DND-41 (cell line): Measurements from ENCODE around the gene DLG2.

Experiments used
- ATAC-seq: fragments of 200-7000 bp; cut with Tn5 transposase; 3 replicates; pipeline ENCODE4 v1.9.1; 2021; ENCODE audit warnings: low read depth; ENCODE audit not compliant: insufficient read depth
- DNase-seq: peaks from one replicate; pipeline ENCODE4 v3.0.0-alpha.2; 2020
- H2AFZ ChIP-seq: 2 replicates; pipeline ENCODE4 v1.6.0; 2012; ENCODE audit warnings: low read depth, low read length
- H3K27ac ChIP-seq: 2 replicates; pipeline ENCODE4 v1.5.1; 2012; ENCODE audit warnings: low read length, inconsistent platforms
- H3K27me3 ChIP-seq: fragments of 200-600 bp; sonication (generic); 2 replicates; pipeline ENCODE4 v1.6.0; 2012; ENCODE audit warnings: low read length, mild to moderate bottlenecking, inconsistent platforms; ENCODE audit not compliant: insufficient read depth, poor library complexity
- H3K36me3 ChIP-seq: 2 replicates; pipeline ENCODE4 v1.5.1; 2012; ENCODE audit warnings: low read length, inconsistent platforms; ENCODE audit not compliant: insufficient read depth
- H3K4me1 ChIP-seq: 2 replicates; pipeline ENCODE4 v1.5.1; 2012; ENCODE audit warnings: mild to moderate bottlenecking, low read length; ENCODE audit not compliant: insufficient read depth
- H3K4me2 ChIP-seq: 2 replicates; pipeline ENCODE4 v1.6.0; 2012; ENCODE audit warnings: mild to moderate bottlenecking, moderate library complexity, low read length, inconsistent platforms; ENCODE audit not compliant: insufficient read depth
- H3K4me3 ChIP-seq, 2 experiments: fragments of 200-600 bp in 1 of 2; shearing (Covaris generic) in 1 of 2; 2 replicates each; pipeline ENCODE4 v1.5.1; 2012 to 2016; ENCODE audit warnings: inconsistent platforms in 2 of 2, low read length in 2 of 2, mild to moderate bottlenecking in 2 of 2, low read depth in 1 of 2, moderate library complexity in 1 of 2
- H3K79me2 ChIP-seq: 2 replicates; pipeline ENCODE4 v1.6.0; 2012; ENCODE audit warnings: low read length, inconsistent platforms; ENCODE audit not compliant: insufficient read depth
- H3K9ac ChIP-seq: 2 replicates; pipeline ENCODE4 v1.6.0; 2012; ENCODE audit warnings: low read depth, mild to moderate bottlenecking, inconsistent platforms, low read length, moderate library complexity
- H3K9me3 ChIP-seq: 2 replicates; pipeline ENCODE4 v1.5.1; 2012; ENCODE audit warnings: low read length, moderate library complexity, mild to moderate bottlenecking, inconsistent platforms; ENCODE audit not compliant: insufficient read depth, severe bottlenecking
- H4K20me1 ChIP-seq: 2 replicates; pipeline ENCODE4 v1.6.0; 2012; ENCODE audit warnings: low read length; ENCODE audit not compliant: insufficient read depth
- CTCF ChIP-seq: IDR thresholded peaks from 2 replicates; pipeline ENCODE4 v1.5.1; 2012; ENCODE audit warnings: borderline replicate concordance, low read length, moderate library complexity, mild to moderate bottlenecking; ENCODE audit not compliant: poor library complexity, severe bottlenecking; ENCODE audit errors: extremely low read depth
- EZH2 ChIP-seq: IDR thresholded peaks from 3 replicates; pipeline ENCODE4 v1.6.1; 2012; ENCODE audit warnings: borderline replicate concordance, low read depth, mild to moderate bottlenecking, moderate library complexity, low read length, inconsistent platforms; ENCODE audit not compliant: severe bottlenecking

Gene DLG2

GRCh38 chr11:85385547-85385946 is 241.6 kb downstream of the DLG2 start:
- no peak overlapping the region for H3K27ac ChIP-seq
- H3K36me3 ChIP-seq = no peaks in the 10 kb centered on the region
- H3K79me2 ChIP-seq = no peaks in the 10 kb centered on the region
- DNase-seq (no peak), ATAC-seq (no peak)
- TF ChIP-seq CTCF = no peak
- TF ChIP-seq EZH2 = no peak
- no peaks in the 10 kb centered on the region for H3K4me1 ChIP-seq
- no peaks in the 10 kb centered on the region for H4K20me1 ChIP-seq
- H3K4me3 ChIP-seq = no peak overlapping the region
- no peak overlapping the region for H2AFZ ChIP-seq
- no peak overlapping the region for H3K9ac ChIP-seq
- no peaks in the 10 kb centered on the region for H3K9me3 ChIP-seq
- no peak overlapping the region for H3K4me2 ChIP-seq
- no peaks in the 10 kb centered on the region for H3K27me3 ChIP-seq

GRCh38 chr11:85385111-85385510 is 242.0 kb downstream of the DLG2 start:
- no peak overlapping the region for H3K27ac ChIP-seq
- ATAC-seq (no peak), DNase-seq (no peak)
- H3K27me3 ChIP-seq = no peaks in the 10 kb centered on the region
- no peaks in the 10 kb centered on the region for H3K36me3 ChIP-seq
- no peaks in the 10 kb centered on the region for H4K20me1 ChIP-seq
- H2AFZ ChIP-seq = no peak overlapping the region
- H3K4me2 ChIP-seq = no peak overlapping the region
- no peak for TF ChIP-seq EZH2
- no peak for TF ChIP-seq CTCF
- H3K9me3 ChIP-seq = no peaks in the 10 kb centered on the region
- no peaks in the 10 kb centered on the region for H3K79me2 ChIP-seq
- H3K4me3 ChIP-seq = no peak overlapping the region
- no peak overlapping the region for H3K9ac ChIP-seq
- no peaks in the 10 kb centered on the region for H3K4me1 ChIP-seq

GRCh38 chr11:85379066-85379465 is 248.1 kb downstream of the DLG2 start:
- Histone ChIP-seq H2AFZ (no peak overlapping the region), H3K9ac (no peak overlapping the region), H3K79me2 (no peaks in the 10 kb centered on the region), H3K36me3 (no peaks in the 10 kb centered on the region), H3K4me3 (no peak overlapping the region), H4K20me1 (no peaks in the 10 kb centered on the region), H3K4me1 (no peaks in the 10 kb centered on the region), H3K9me3 (no peaks in the 10 kb centered on the region), H3K4me2 (no peak overlapping the region), H3K27ac (no peak overlapping the region), H3K27me3 (no peaks in the 10 kb centered on the region)
- no peak for ATAC-seq
- TF ChIP-seq EZH2 (no peak), CTCF (no peak)
- DNase-seq = no peak

- Histone ChIP-seq H3K79me2 (no peaks in the 10 kb centered on the region), H3K4me1 (no peaks in the 10 kb centered on the region), H3K36me3 (no peaks in the 10 kb centered on the region), H3K4me3 (no peak overlapping the region), H4K20me1 (no peaks in the 10 kb centered on the region), H2AFZ (no peak overlapping the region), H3K27ac (no peak overlapping the region), H3K27me3 (no peaks in the 10 kb centered on the region), H3K9ac (no peak overlapping the region), H3K4me2 (no peak overlapping the region), H3K9me3 (no peaks in the 10 kb centered on the region)
- no peak for DNase-seq
- TF ChIP-seq EZH2 (no peak), CTCF (no peak)
- ATAC-seq = no peak
Observed at GRCh38 chr11:85377901-85378300, 249.2 kb downstream of the DLG2 start.
